GM21786 (cell line): ENCODE measurements around the gene STAC.
"Not testable (repeated sequence)": the region's sequence is repeated elsewhere in the genome, so short reads cannot be mapped to it uniquely, and the experiment has no call there.

Experiments used
- ATAC-seq: cut with Tn5 transposase; IDR thresholded peaks from one replicate; pipeline ENCODE4 v1.9.1; 2021; ENCODE audit not compliant: unreplicated experiment

STAC gene

GRCh38 chr3:36562945-36563344 is 182.6 kb downstream of the STAC start:
- no peak for ATAC-seq

DNA sequence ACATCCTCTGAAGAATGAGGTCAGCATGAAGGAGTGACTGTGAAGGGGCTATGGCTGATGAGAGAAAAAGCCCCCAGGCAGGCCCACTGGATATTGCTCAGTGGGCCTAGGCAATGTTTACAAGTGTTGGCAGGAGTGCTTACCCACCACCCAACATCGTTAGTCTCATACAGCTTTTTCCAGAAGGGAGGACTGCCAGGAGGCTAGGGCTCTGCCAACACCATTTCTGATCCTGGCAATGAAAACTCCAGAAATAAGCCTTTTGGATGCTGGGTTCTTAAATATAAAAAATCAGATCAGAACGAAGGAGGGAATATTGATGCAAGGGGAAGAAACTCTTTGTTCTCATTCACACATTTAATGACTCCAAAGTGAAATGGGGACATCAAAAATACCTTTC is 194.9 kb downstream of the STAC start:
- no peak for ATAC-seq

GRCh38 chr3:36578418-36578817 is 198.1 kb downstream of the STAC start:
- not testable (repeated sequence) for ATAC-seq

GRCh38 chr3:36579746-36580145 is 199.4 kb downstream of the STAC start:
- no peak for ATAC-seq

GRCh38 chr3:36580716-36581115 is 200.4 kb downstream of the STAC start:
- no peak for ATAC-seq

DNA sequence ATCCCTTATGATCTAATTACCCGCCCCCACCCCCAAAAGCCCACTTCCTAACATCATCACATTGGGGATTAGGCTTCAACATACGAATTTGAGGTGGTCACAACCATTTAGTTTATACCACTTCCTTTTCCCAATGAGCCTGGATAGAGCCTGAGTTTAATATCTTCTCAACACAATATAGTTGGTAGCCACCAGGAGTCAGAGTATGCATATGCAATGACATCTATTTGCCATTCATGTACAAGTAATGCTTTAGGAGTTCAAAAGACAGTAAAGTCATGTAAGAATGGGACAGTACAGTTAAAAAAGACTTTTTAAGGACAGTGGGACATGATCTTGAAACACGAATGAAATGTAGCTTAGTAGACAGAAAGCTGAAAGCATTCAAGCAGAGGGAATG is 211.7 kb downstream of the STAC start:
- ATAC-seq = no peak

DNA sequence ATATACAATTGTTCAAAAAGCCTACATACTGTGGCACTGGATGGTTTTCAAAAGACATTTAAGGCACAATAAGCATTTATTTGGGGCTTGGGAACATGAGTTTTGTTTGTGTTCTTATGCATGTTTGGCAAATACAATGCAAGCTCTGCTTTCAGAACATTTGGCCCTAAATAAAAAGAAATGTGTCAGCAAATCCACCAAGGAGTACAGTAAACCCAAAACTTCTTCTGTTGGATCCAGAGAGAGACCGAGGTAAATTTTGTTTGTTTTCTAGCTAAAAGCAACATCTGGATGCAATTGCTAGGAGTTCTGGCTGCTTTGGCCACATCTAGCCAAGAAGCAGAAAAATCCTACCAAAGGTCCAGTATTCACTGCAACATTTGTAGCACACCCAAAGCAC is 215.2 kb downstream of the STAC start:
- no peak for ATAC-seq

GRCh38 chr3:36596419-36596818 is 216.1 kb downstream of the STAC start:
- no peak for ATAC-seq

DNA sequence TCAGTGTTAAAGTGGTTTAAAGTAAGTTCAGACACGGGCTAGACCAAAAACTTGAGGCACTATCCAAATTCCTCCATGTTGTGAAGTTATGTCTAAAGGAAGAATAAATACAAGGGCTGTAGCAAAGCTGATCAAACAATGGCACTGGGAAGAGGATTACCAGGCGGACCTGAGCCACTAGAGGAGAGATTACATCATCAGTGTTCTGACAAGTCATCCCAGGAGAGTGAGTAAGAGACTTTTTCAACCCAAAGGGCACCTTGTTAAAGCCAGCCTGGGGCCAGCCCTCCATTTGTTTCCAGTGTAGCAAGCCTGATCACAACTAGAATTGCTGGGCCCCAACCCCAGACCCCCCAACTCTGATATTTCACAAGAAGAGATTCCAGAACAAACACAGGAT is 217.1 kb downstream of the STAC start:
- ATAC-seq = no peak
